Measurements from ENCODE around the gene LRP1B. TPM values are rescaled to one million over a fixed set of nuclear protein-coding genes. Genes with fewer than 3 reads are reported as not detected.

LRP1B gene
- polyA plus RNA-seq, 2 of the 4 experiments (the other 2 are of a cell fraction) = 0.03 TPM; not detected in 1

- Histone ChIP-seq H3K27ac (no peak overlapping the region), H3K4me3 (no peak overlapping the region), H3K9me3 (no peaks in the 10 kb centered on the region), H3K4me1 (no peaks in the 10 kb centered on the region), H3K4me2 (no peak overlapping the region)
- POLR2A ChIA-PET = no interaction called here
- TF ChIP-seq USF2 (IDR thresholded peaks at IDR 0.05) (no peak), NR3C1 (IDR thresholded peaks at IDR 0.05) (no peak), HEYL (CRISPR knock-in tag; IDR thresholded peaks at IDR 0.05) (no peak), ZSCAN20 (CRISPR knock-in tag; IDR thresholded peaks at IDR 0.05) (no peak), RARB (CRISPR knock-in tag; IDR thresholded peaks at IDR 0.05) (no peak), SMC3 (IDR thresholded peaks at IDR 0.05) (no peak), GATA3 (IDR thresholded peaks at IDR 0.05; ENCODE audit: borderline replicate concordance) (no peak), CBX8 (IDR thresholded peaks at IDR 0.05) (no peak), REST (IDR thresholded peaks at IDR 0.05) (no peak), MAX (IDR thresholded peaks at IDR 0.05) (no peak), NFE2L2 (conservative IDR thresholded peaks at IDR 0.05; ENCODE audit: low read length) (no peak), ELK1 (IDR thresholded peaks at IDR 0.05; ENCODE audit: low read depth, low read length) (no peak), ESRRA (IDR thresholded peaks at IDR 0.05; ENCODE audit: borderline replicate concordance, low read length) (no peak), CTCF (IDR thresholded peaks at IDR 0.05) (no peak), ZNF302 (CRISPR knock-in tag; IDR thresholded peaks at IDR 0.05) (no peak), EHMT2 (IDR thresholded peaks at IDR 0.05; ENCODE audit: low read depth) (no peak), ATOH8 (CRISPR knock-in tag; IDR thresholded peaks at IDR 0.05; ENCODE audit: low read depth) (no peak), ZC3H11A (IDR thresholded peaks at IDR 0.05) (no peak)
- WGBS (ENCODE audit: missing lambda C conversion rate) = 51% methylated on average over 6 of the region's 6 CpGs
- FAIRE-seq (no peak), ATAC-seq (no peak), DNase-seq (ENCODE audit: low read depth in 1 of 2, low spot score in 1 of 2) (no peak)
- CTCF ChIA-PET = interaction anchor here (1.4 to 1.7 kb wide), 4 partner anchors 9 to 86 kb away, joined by 3 to 6 read pairs (median 3); no protein-coding TSS in a partner anchor
Observed at GRCh38 chr2:141824790-141825189, 306.0 kb downstream of the LRP1B start.

- H3K4me1 ChIP-seq = no peaks in the 10 kb centered on the region
- H3K4me3 ChIP-seq = no peak overlapping the region
- no peak overlapping the region for H3K4me2 ChIP-seq
- POLR2A ChIA-PET = no interaction called here
- CTCF ChIA-PET = no interaction called here
- WGBS (ENCODE audit: missing lambda C conversion rate) = 39% methylated on average over 3 of the region's 3 CpGs
- FAIRE-seq (no peak), ATAC-seq (no peak), DNase-seq (ENCODE audit: low read depth in 1 of 2, low spot score in 1 of 2) (no peak)
- no peak overlapping the region for H3K27ac ChIP-seq
- no peaks in the 10 kb centered on the region for H3K9me3 ChIP-seq
- TF ChIP-seq PHF8 (IDR thresholded peaks at IDR 0.05; ENCODE audit: borderline replicate concordance, low read depth) (no peak), POLR2AphosphoS2 (conservative IDR thresholded peaks at IDR 0.05; ENCODE audit: low read length) (no peak), CTCF (IDR thresholded peaks at IDR 0.05) (no peak), RFX5 (IDR thresholded peaks at IDR 0.05) (no peak), GATA3 (IDR thresholded peaks at IDR 0.05; ENCODE audit: borderline replicate concordance) (no peak), MAX (IDR thresholded peaks at IDR 0.05) (no peak), ZFP36 (IDR thresholded peaks at IDR 0.05; ENCODE audit: borderline replicate concordance, partially characterized antibody) (no peak)
Observed at GRCh38 chr2:141820893-141821292, 309.9 kb downstream of the LRP1B start.

Measured in A549 (cell line).